ENCODE measurements around the gene CENPO. TPM values are rescaled to one million over a fixed set of nuclear protein-coding genes. Genes with fewer than 3 reads are reported as not detected.

CENPO gene
- total RNA-seq, 1 donor from 2014 or later: 13.4 TPM

- H3K9me3 Mint-ChIP-seq: no peaks in the 10 kb centered on the region
- H3K27me3 Mint-ChIP-seq: no peaks in the 10 kb centered on the region
- ATAC-seq (ENCODE audit: low read depth) (no peak), DNase-seq (no peak)
- TF ChIP-seq, protein P1, sequence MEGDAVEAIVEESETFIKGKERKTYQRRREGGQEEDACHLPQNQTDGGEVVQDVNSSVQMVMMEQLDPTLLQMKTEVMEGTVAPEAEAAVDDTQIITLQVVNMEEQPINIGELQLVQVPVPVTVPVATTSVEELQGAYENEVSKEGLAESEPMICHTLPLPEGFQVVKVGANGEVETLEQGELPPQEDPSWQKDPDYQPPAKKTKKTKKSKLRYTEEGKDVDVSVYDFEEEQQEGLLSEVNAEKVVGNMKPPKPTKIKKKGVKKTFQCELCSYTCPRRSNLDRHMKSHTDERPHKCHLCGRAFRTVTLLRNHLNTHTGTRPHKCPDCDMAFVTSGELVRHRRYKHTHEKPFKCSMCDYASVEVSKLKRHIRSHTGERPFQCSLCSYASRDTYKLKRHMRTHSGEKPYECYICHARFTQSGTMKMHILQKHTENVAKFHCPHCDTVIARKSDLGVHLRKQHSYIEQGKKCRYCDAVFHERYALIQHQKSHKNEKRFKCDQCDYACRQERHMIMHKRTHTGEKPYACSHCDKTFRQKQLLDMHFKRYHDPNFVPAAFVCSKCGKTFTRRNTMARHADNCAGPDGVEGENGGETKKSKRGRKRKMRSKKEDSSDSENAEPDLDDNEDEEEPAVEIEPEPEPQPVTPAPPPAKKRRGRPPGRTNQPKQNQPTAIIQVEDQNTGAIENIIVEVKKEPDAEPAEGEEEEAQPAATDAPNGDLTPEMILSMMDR (IDR thresholded peaks at IDR 0.05): no peak
- no peak overlapping the region for H3K4me3 Mint-ChIP-seq
- peaks cover 64% of the 10 kb centered on the region for H3K36me3 Mint-ChIP-seq (ENCODE audit: low read depth)
- H3K27ac Mint-ChIP-seq: no peak overlapping the region
- POLR2A ChIA-PET: interaction anchor here (0.7 kb wide), 1 partner anchor 1958 kb away, joined by 3 read pairs; no protein-coding TSS in a partner anchor
- H3K4me1 Mint-ChIP-seq: no peaks in the 10 kb centered on the region
- intact Hi-C loops (cut with micrococcal nuclease): no loop called here
- CTCF ChIA-PET: interaction anchor here (8.5 kb wide), 1 partner anchor 422 kb away, joined by 132 read pairs; no protein-coding TSS in a partner anchor
These were observed 37.6 kb downstream of the CENPO start for GRCh38 chr2:24830786-24831185.

DNA sequence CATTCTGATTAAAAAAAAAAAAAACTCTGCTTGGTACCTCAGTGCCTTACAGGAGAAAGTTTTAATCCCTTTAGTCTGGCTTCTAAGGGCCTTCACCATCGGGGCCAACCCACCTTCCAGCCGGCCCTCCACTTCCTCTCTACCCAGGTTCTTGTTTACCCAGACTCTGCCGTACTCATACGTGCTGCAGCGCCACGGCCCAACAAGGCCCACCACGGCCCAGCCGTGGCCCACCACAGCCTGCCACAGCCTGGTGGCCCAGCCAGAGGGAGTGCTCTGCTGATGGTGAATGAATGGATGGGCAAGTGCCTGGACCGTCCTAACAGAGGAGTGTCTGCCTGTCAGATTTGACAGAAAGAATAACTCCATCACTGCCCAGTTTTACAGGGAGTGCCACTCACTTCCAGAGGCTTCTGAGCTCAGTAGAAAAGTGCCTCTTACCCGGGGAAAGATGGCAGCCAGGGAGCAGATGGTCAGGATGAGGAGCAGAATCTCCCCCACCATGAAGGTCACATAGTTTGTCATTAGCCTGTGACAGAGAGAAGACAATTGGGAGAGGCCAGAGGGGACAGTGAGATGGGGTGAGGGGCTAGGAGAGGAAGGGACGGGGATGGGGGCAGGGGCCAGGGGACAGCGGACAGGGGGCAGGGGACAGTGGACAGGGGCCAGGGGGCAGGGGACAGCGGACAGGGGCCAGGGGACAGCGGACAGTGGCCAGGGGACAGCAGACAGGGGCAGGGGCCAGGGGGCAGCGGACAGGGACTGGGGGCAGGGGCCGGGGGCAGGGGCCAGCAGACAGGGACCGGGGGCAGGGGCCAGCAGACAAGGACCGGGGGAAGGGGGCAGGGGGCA lies 38.2 kb downstream of the CENPO start:
- no peak overlapping the region for H3K4me3 Mint-ChIP-seq
- H3K27me3 Mint-ChIP-seq: no peaks in the 10 kb centered on the region
- TF ChIP-seq, protein P1 (IDR thresholded peaks at IDR 0.05): no peak
- H3K36me3 Mint-ChIP-seq (ENCODE audit: low read depth): peaks cover 67% of the 10 kb centered on the region
- intact Hi-C loops (cut with micrococcal nuclease): no loop called here
- ChIA-PET POLR2A (interaction anchor here (0.7 kb wide), 1 partner anchor 1957 kb away, joined by 3 read pairs; no protein-coding TSS in a partner anchor), CTCF (interaction anchor here (8.5 kb wide), 1 partner anchor 423 kb away, joined by 132 read pairs; no protein-coding TSS in a partner anchor)
- ATAC-seq (ENCODE audit: low read depth) (no peak), DNase-seq (no peak)
- H3K4me1 Mint-ChIP-seq: no peaks in the 10 kb centered on the region
- H3K27ac Mint-ChIP-seq: no peak overlapping the region
- no peaks in the 10 kb centered on the region for H3K9me3 Mint-ChIP-seq

DNA sequence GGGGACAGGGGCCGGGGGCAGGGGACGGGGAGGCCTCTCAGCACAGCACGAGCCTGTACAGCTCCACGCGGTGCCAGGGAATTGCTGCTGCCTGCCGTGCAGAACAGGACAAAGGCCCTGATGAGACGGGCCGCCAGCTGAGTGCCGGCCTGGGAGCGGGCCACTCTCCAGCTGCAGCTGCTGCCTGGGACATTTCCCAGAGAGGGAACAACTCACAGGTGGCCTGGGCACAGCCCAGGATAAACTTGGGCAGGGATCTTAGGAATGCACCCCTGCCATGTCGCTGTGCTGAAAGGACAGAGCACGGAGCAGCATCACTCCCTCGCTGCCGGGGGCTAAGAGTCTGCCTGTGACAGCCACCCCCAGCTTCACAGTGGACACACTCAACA lies 38.8 kb downstream of the CENPO start:
- Mint-ChIP-seq H3K4me1 (no peaks in the 10 kb centered on the region), H3K27ac (no peak overlapping the region), H3K4me3 (no peak overlapping the region), H3K36me3 (ENCODE audit: low read depth) (peaks cover 72% of the 10 kb centered on the region), H3K9me3 (no peaks in the 10 kb centered on the region), H3K27me3 (no peaks in the 10 kb centered on the region)
- intact Hi-C loops (cut with micrococcal nuclease): no loop called here
- CTCF ChIA-PET: interaction anchor here (1.4 kb wide), 1 partner anchor 410 kb away, joined by 3 read pairs; no protein-coding TSS in a partner anchor
- POLR2A ChIA-PET: no interaction called here
- ATAC-seq (ENCODE audit: low read depth): no peak
- DNase-seq: no peak
- TF ChIP-seq, protein P1 (IDR thresholded peaks at IDR 0.05): no peak

- TF ChIP-seq, protein P1 (IDR thresholded peaks at IDR 0.05): no peak
- H3K27me3 Mint-ChIP-seq: no peaks in the 10 kb centered on the region
- peaks cover 73% of the 10 kb centered on the region for H3K36me3 Mint-ChIP-seq (ENCODE audit: low read depth)
- DNase-seq: no peak
- H3K4me3 Mint-ChIP-seq: no peak overlapping the region
- H3K27ac Mint-ChIP-seq: no peak overlapping the region
- no peak for ATAC-seq (ENCODE audit: low read depth)
- POLR2A ChIA-PET: interaction anchor here (0.6 kb wide), 1 partner anchor 26 kb away, joined by 8 read pairs; no protein-coding TSS in a partner anchor
- intact Hi-C loops (cut with micrococcal nuclease): no loop called here
- H3K4me1 Mint-ChIP-seq: no peaks in the 10 kb centered on the region
- no peaks in the 10 kb centered on the region for H3K9me3 Mint-ChIP-seq
- CTCF ChIA-PET: interaction anchor here (1.4 kb wide), 1 partner anchor 410 kb away, joined by 3 read pairs; no protein-coding TSS in a partner anchor
These were observed 39.3 kb downstream of the CENPO start for GRCh38 chr2:24832521-24832920.

Data from activated B cell treated with CpG ODN at 0.5 μM for 24 hours (primary cell).